NCI-H526 treated with DMSO at 0.1 percent for 48 hours (cell line): ENCODE data around the gene MRPL57.
"Not testable (repeated sequence)": the region's sequence is repeated elsewhere in the genome, so short reads cannot be mapped to it uniquely, and the experiment has no call there.

Experiments
- DNase-seq: peaks from one replicate; lab custom pipeline; 2025; lab: John Stamatoyannopoulos, UW

Gene MRPL57

GRCh38 chr13:21176215-21176981, at the start of gene MRPL57, which contains the start of gene SKA3:
Gene MRPL57, plus strand, starts transcription at chr13:21176658. Its CDS starts 259 bp downstream, at chr13:21176917.
Gene SKA3, minus strand, starts transcription at chr13:21176552. Its CDS starts 75 bp downstream, at chr13:21176477.
- peak; percentile 95 for DNase-seq

DNA sequence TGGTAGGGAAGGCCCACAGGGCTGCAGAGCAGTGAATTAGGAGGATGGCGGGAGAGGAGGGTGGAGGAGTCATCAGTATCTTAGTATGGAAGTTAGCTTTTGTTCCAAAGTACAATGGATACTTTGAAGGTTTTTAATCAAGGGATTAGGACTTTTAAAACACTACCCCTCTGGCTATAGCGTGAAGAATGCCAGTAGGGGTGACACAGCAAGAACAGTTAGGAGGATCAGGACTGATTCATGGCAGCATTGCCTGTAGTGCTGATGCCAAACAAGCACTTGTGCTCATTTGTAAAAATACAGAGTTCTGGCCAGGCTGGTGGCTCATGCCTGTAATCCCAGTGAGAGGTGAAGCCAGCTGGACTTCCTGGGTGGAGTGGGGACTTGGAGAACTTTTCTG, 46.3 kb upstream of the MRPL57 start:
- DNase-seq: no peak

DNA sequence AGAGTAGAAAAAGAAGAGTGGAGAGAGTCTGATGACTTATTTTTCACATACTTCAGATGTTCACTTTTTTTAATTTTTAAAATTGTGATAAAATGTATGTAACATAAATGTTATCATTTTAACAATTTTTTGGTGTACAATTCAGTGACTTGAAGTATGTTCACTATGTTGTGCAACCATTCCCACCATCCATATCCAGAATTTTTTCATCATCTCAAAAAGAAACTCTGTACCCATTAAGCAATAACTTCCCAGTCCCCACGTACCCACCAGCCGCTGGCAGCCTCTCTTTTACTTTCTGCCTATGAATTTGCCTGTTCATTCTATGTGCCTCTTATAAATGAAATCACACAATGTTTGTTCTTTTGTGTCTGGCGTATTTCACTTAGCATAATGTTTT, 43.4 kb upstream of the MRPL57 start:
- no peak for DNase-seq

- no peak for DNase-seq
Measured at GRCh38 chr13:21134475-21134874, 42.0 kb upstream of the MRPL57 start.

DNA sequence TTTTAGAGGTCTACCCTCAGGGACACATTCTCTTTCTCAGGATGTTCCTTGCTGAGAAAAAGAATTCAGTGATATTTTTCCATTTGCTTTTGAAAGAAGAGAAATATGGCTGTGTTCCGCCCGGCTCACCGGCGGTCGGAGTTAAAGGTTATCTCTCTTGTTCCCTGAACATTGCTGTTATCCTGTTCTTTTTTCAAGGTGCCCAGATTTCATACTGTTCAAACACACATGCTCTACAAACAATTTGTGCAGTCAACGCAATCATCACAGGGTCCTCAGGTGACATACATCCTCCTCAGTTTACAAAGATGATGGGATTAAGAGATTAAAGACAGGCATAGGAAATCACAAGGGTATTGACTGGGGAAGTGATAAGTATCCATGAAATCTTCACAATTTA, 40.6 kb upstream of the MRPL57 start:
- not testable (repeated sequence) for DNase-seq

DNA sequence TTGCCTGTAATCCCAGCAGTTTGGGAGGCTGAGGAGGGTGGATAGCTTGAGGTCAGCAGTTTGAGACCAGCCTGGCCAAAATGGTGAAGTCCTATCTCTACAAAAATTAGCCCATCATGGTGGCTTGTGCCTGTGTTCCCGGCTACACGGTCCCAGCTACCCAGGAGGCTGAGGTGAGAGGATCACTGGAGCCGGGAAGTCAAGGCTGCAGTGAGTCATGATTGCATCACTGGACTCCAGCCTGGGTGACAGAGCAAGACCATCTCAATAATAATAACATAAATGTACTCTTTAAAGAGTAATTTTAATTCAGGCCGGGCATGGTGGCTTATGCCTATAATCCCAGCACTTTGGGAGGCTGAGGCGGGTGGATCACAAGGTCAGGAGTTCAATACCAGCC, 38.8 kb upstream of the MRPL57 start:
- DNase-seq: no peak

- no peak for DNase-seq
Measured at GRCh38 chr13:21138561-21138960, 37.9 kb upstream of the MRPL57 start.

DNA sequence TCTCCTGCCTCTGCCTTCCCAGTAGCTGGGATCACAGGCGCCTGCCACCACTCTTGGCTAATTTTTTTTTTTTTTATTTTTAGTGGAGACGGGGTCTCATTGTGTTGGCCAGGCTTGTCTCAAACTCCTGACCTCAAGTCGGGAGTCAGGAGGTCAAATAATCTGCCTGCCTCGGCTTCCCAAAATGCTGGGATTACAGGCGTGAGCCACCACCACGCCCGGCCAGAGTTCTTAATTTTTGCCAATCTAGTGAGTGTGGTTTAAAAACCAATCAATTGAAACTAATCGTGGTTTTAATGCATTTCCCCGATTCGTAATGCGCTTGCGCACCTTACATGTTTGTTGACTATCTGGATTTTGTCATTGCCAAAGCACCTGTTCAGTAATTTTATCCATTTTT, 37.1 kb upstream of the MRPL57 start:
- DNase-seq: no peak

GRCh38 chr13:21142766-21143165, 33.7 kb upstream of the MRPL57 start:
- no peak for DNase-seq

DNA sequence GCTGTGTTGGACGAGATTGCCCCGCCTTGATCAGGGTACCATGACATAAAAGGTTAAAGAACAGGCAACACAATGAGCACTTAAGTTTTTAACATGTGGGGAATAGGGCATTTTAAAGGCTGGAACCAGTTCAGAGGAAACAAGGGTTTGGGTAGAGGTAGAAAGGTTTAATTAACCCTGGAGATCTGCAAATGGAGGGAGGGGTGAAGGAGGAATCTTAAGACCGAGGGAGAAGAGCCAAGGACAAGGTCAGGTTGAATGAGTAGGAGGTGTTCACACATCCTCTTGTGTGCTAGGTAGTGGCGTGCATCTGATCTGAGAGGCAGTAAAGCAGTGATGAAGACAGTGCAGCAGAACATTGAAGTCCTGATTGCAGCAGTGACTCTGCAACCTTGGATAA, 28.6 kb upstream of the MRPL57 start:
- no peak for DNase-seq

DNA sequence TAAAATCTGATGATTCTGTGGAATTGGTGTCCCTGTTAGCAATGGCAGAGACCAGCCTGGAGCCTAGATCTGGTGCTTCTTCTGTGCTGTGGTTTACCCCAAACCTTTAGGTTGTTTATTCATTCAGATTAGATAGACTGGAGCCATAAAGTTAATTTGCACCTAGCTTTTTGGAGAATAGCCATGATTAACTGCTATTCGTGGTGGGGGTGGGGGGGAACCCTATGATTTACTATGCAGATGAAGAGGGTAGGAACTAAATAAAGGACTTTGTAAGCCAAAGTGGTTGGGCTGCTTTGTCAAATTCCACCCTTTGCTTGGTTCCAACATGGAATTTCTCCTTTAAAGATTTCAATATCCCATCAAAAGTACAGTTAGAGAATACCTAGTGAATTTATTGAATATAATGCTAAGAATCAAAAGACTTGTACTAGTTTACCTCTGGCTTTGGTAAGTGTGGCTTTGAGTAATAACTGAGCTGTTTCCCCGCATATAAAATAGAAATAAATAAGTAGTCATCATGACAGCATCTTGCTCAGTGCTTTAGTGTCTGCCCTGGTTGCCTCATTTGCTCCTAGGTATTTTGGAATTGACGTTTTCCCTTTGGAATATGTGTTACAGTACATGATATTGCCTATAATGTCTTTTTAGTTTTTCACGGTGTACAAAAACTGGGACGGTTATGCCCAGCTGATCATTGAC, 27.8 kb upstream of the MRPL57 start:
- DNase-seq: no peak

GRCh38 chr13:21149568-21149967, 26.9 kb upstream of the MRPL57 start:
- no peak for DNase-seq

- DNase-seq: no peak
Measured at GRCh38 chr13:21150013-21150412, 26.4 kb upstream of the MRPL57 start.

- no peak for DNase-seq
Measured at GRCh38 chr13:21152251-21152899, 24.1 kb upstream of the MRPL57 start.

GRCh38 chr13:21164631-21165030, 11.8 kb upstream of the MRPL57 start:
- no peak for DNase-seq

DNA sequence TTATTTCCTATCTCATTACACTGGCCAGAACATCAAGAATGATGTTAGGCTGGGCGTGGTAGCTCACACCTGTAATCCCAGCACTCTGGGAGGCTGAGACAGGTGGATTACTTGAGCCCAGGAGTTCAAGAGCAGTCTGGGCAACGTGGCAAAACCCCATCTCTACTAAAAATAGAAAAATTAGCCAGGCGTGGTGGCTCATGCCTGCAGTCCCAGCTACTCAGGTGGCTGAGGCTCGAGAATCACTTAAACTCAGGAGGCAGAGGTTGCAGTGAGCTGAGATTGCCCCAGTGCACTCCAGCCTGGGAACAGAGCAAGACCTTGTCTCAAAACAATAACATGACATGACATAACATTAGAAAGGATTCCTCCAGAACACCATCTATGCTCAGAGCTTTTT, 10.9 kb upstream of the MRPL57 start:
- DNase-seq: not testable (repeated sequence)

DNA sequence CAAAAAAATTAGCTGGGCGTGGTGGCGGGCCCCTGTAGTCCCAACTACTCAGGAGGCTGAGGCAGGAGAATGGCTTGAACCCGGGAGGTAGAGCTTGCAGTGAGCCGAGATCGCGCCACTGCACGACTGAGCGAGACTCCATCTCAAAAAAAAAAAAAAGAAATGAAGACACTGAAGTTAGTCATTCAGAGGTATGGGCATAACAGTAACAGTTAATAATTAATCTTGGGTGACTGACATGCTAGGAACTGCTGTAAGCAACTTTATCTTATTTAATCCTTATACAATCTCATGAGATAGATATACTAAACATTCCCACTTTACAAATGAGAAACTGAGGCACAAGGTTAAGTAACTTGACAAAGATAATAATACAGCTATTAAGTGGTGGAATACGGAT, 5.0 kb upstream of the MRPL57 start:
- DNase-seq: no peak

- peak; percentile 28 for DNase-seq
Measured at GRCh38 chr13:21173767-21174166, 2.7 kb upstream of the MRPL57 start.

GRCh38 chr13:21175656-21176214, 723 bp upstream of the MRPL57 start:
- no peak for DNase-seq

GRCh38 chr13:21176982-21177284, 475 bp downstream of the MRPL57 start:
- DNase-seq: no peak

GRCh38 chr13:21181671-21182070, 5.2 kb downstream of the MRPL57 start:
- DNase-seq: no peak

DNA sequence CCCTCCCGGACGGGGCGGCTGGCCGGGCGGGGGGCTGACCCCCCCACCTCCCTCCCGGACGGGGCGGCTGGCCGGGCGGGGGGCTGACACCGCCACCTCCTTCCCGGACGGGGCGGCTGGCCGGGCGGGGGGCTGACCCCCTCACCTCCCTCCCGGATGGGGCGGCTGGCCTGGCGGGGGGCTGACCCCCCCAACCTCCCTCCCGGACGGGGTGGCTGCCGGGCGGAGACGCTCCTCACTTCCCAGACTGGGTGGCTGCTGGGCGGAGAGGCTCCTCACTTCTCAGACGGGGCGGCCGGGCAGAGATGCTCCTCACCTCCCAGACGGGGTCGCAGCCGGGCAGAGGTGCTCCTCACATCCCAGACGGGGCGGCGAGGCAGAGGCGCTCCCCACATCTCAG, 10.0 kb downstream of the MRPL57 start:
- DNase-seq: not testable (repeated sequence)

- not testable (repeated sequence) for DNase-seq
Measured at GRCh38 chr13:21194756-21195155, 18.3 kb downstream of the MRPL57 start.
